ENCODE measurements around the gene BLOC1S5.

The BLOC1S5 gene

DNA sequence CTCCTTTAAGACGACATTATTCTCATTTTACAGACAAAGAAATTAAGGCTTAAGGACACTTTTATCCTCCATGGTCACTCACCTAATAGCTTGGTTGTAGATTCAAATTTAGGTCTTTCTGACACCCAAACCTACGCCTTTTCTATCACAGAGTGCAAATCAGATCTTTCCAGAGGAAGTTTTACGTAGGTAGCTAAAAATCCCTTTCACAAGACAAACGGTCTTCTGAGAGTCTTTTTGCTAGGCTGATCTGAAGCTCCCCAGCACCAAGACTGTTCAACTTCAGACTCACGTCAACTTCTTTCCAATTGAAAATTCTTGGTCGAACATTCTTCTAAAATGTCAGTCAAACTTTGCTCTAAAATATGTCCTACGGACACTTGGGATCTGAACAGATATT is 46.5 kb downstream of the BLOC1S5 start:
- ATAC-seq = no peak
- TF ChIP-seq CSDC2 (CRISPR knock-in tag; IDR thresholded peaks at IDR 0.05) (no peak), OSR1 (CRISPR knock-in tag; IDR thresholded peaks at IDR 0.05) (no peak), ZNF8 (CRISPR knock-in tag; IDR thresholded peaks at IDR 0.05) (no peak), TOX (CRISPR knock-in tag; IDR thresholded peaks at IDR 0.05; ENCODE audit: borderline replicate concordance) (no peak), BACH2 (CRISPR knock-in tag; IDR thresholded peaks at IDR 0.05; ENCODE audit: borderline replicate concordance) (no peak), ARNTL (CRISPR knock-in tag; IDR thresholded peaks at IDR 0.05; ENCODE audit: borderline replicate concordance, low read depth) (no peak)

- TF ChIP-seq CREB5 (CRISPR knock-in tag; IDR thresholded peaks at IDR 0.05; ENCODE audit: low read depth) = no peak
- no peak for TF ChIP-seq TSHZ2 (CRISPR knock-in tag; IDR thresholded peaks at IDR 0.05)
- TF ChIP-seq TCF4 (CRISPR knock-in tag; IDR thresholded peaks at IDR 0.05; ENCODE audit: borderline replicate concordance) = no peak
- no peak for TF ChIP-seq CSRNP3 (CRISPR knock-in tag; IDR thresholded peaks at IDR 0.05)
- TF ChIP-seq ZNF8 (CRISPR knock-in tag; IDR thresholded peaks at IDR 0.05) = no peak
- no peak for TF ChIP-seq ZC3H10 (CRISPR knock-in tag; IDR thresholded peaks at IDR 0.05)
- no peak for TF ChIP-seq TOX (CRISPR knock-in tag; IDR thresholded peaks at IDR 0.05; ENCODE audit: borderline replicate concordance)
- ATAC-seq = no peak
These were observed 46.9 kb downstream of the BLOC1S5 start for GRCh38 chr6:8017276-8017701.

DNA sequence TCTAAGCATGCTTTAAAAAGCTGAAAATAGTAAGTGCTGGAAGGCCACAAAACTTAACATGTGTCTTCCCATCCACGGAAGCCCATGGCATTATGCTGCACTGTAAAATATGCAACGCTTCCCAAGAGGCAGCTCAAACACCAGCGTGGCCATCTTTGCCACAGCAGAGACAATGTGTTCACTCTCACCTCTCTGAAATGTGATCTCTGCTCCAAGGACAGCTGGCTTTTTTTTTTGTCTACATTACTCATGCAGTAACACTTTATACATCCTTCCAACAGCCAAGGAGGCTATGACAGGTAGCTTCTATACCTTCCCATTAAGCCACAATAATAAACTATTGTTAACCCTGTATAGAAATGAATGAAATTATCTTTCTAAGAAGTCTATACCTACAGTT is 49.2 kb downstream of the BLOC1S5 start:
- no peak for TF ChIP-seq ZNF8 (CRISPR knock-in tag; IDR thresholded peaks at IDR 0.05)
- TF ChIP-seq GLIS3 (CRISPR knock-in tag; IDR thresholded peaks at IDR 0.05) = no peak
- no peak for TF ChIP-seq ESRRG (CRISPR knock-in tag; IDR thresholded peaks at IDR 0.05)
- TF ChIP-seq CSRNP3 (CRISPR knock-in tag; IDR thresholded peaks at IDR 0.05) = no peak
- no peak for TF ChIP-seq ZNF565 (CRISPR knock-in tag; conservative IDR thresholded peaks at IDR 0.05; ENCODE audit: low read depth)
- no peak for TF ChIP-seq TSHZ2 (CRISPR knock-in tag; IDR thresholded peaks at IDR 0.05)
- no peak for TF ChIP-seq BACH2 (CRISPR knock-in tag; IDR thresholded peaks at IDR 0.05; ENCODE audit: borderline replicate concordance)
- no peak for TF ChIP-seq ARNTL (CRISPR knock-in tag; IDR thresholded peaks at IDR 0.05; ENCODE audit: borderline replicate concordance, low read depth)
- no peak for TF ChIP-seq CSDC2 (CRISPR knock-in tag; IDR thresholded peaks at IDR 0.05)
- TF ChIP-seq RARB (CRISPR knock-in tag; IDR thresholded peaks at IDR 0.05) = no peak
- TF ChIP-seq ZFP3 (CRISPR knock-in tag; IDR thresholded peaks at IDR 0.05) = no peak
- TF ChIP-seq PPARA (CRISPR knock-in tag; IDR thresholded peaks at IDR 0.05; ENCODE audit: borderline replicate concordance) = no peak
- TF ChIP-seq ZC3H10 (CRISPR knock-in tag; IDR thresholded peaks at IDR 0.05) = no peak
- no peak for TF ChIP-seq SNAI2 (CRISPR knock-in tag; IDR thresholded peaks at IDR 0.05)
- ATAC-seq = no peak

All from SK-N-SH treated with all-trans-retinoic acid at 6 μM for 48 hours (cell line).